Right hindlimb (tissue), 1 donor: ENCODE data around the gene ABL2.
A peak's percentile ranks its signal among the peaks of the same experiment; 100 is the strongest.
"Not testable (repeated sequence)": the region's sequence is repeated elsewhere in the genome, so short reads cannot be mapped to it uniquely, and the experiment has no call there.

Experiments used
- DNase-seq: peaks from one replicate; pipeline ENCODE4 v3.0.0-alpha.2; 2018

ABL2 gene

DNA sequence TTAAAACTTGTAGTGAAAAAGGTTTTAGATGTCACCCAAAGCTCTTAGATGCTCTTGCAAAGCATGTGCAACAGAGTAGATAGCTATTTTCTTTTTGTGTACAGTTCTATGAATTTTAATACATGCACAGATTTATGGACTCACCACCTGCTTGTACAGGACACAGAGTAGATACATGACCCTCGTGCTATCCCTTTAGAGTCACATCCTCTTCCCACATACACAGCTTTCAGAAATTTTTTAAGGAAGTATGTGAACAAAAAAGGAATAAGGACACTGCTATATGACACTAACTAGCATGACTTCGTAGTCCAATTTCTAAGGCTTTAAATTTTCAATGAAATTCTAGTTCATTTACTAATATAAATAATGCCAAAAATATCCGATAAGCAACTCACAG is 60.9 kb downstream of the ABL2 start:
- no peak for DNase-seq

DNA sequence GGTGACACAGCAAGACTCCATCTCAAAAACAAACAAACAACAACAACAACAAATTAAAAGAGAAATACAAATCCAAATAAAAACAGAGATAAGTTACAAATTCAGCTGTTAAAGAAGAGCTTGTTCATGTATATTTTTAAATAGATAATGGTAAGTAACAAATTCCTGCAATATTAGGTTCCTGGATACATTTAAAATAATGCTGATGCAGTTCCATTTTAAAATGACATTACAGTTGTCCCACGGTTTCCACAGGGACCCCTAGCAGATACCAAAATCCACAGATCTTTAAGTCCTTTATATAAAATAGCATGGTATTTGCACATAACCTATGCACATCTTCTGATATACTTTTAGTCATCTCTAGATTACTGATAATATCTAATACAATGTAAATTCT is 61.5 kb downstream of the ABL2 start:
- no peak for DNase-seq

DNA sequence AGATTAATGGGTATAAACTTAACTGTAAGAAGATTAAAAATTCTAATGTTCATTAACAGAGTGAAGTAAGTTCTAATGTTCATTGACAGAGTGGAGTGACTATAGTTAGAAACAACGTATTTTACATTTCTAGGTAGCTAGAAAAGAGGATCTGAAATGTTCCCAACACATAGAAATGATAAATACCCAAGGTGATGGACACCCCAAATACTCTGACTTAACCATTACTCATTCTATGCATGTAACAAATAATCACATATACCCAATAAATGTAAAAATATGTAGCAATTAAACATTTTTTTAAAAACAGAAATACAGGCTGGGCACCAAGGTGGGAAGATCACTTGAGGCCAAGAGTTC is 62.1 kb downstream of the ABL2 start:
- DNase-seq: no peak

GRCh38 chr1:179166663-179167417 is 62.6 kb downstream of the ABL2 start:
- DNase-seq: no peak

DNA sequence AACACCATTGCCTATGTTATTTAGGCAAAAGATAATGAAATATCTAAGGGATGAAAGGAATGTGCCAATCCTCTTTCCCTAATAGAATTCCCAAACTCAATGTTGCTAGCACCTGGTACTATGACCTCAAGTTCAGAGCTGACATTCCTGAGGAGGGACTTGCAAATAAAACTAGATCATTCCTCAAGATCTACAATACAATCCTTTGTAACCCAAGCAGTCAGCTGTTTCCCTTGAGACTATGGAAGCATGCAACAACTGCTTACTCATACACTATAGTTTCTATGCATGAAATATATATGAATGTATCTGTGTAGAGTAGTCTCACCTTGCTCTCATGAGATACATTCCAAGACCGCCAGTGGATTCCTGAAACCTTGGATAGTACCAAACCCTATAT is 65.0 kb downstream of the ABL2 start:
- DNase-seq: no peak

GRCh38 chr1:179156708-179157107 is 72.8 kb downstream of the ABL2 start:
- no peak for DNase-seq

- no peak for DNase-seq
Measured at GRCh38 chr1:179156026-179156425, 73.5 kb downstream of the ABL2 start.

- no peak for DNase-seq
Measured at GRCh38 chr1:179155615-179156014, 73.9 kb downstream of the ABL2 start.

DNA sequence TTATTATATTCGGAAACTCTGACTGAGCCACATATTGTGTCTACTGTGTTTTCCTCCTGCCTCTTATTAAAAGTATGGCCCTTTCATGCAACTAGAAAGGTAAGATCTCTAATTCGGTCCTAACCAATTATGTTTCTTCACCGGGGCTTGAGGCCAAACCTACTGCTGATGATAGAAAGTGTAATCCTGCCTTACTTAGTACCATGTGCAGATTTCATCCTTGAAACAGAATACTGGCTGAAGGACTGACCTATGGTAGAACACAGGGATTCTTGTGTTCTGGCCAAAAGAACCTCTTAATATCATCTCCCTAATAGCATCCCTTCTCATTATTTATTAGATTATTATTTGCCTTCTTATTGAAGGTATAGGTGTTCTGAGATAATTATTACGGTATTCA is 75.0 kb downstream of the ABL2 start:
- no peak for DNase-seq

DNA sequence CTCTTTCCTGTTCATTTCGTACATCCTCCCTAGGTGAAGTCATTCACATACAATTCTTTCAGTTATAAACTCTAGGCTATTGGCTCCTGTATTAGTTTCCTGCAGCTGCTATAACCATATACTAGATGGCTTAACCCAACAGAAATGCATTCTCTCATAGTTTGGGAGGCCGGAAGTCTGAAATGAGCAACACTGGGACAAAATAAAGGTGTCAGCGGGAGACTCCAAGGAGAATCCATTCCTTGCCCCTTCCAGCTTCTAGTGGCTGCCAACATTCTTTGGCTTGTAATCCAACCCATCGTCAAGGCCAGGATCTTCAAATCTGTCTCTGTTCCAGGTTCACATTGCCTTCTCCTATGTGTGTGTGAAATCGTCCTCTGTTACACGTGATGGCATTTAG is 76.3 kb downstream of the ABL2 start:
- DNase-seq: peak; percentile 35

DNA sequence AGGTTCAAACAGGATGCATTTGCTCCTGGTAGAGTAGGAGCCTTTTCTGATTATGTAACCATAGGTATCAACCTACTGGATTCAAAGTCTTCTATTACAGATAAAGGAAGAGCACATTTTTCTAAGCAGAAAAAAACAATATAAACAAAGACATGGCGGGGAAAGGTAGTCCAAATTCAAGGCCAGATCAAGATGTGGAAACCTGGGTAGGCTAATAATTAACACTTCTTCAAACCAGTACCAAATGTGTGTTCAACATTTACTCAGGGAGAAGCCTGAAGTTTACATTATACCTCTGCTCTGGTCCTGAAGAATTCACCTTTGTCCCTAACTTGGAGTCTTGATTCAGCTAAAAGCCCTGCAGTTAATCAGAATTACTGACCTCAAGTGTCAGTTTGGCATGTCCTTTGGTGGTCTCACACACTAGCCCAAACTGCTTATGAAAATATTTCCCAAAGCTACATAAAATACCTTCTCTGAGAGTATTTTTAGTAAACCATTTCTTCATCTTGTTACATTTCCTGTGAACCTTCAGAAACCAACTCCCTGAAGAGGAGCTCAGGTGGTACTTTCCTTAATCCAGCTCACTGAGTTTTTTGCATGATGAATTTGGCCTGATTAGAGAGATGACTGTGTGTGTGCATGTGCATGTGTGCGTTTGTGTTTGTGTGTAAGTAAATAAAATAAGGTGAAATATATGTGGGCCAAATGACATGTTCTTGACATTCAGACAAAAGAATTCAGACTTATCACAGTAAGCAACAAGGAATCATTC is 77.4 kb downstream of the ABL2 start:
- no peak for DNase-seq

GRCh38 chr1:179146911-179147310 is 82.6 kb downstream of the ABL2 start:
- DNase-seq: no peak

DNA sequence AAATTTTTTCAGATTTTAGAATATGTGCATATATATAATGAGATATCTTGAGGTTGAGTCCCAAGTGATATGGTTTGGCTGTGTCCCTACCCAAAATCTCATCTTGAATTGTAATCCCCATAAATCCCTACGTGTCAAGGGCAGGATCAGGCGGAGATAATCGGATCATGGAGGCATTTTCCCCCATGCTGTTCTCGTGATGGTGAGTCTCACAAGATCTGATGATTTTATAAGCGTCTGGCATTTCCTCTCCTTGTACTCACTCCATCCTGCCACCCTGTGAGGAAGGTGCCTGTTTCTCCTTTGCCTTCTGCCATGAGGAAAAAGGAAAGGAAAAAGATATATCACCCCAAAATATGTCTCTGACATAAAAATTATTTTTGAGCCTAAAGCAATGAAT is 83.0 kb downstream of the ABL2 start:
- no peak for DNase-seq

DNA sequence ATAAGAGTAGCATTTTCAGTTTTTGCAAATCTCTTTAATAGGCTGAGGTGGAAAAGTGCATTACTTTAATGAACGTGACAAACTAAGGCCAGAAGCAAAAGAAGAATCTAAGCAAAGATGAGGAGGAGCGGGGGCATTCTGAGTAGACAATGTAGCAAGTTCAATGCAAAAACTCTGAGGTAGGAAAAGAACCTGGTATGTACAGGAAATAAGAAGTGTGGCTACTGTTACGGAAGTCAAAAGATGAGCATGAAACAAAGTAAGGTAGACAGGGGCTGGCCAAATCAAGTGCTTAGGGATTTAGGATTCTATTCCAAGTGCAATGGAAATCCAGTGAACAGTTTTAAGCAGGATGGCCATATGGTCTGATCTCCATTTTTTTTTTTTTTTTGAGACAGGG is 84.0 kb downstream of the ABL2 start:
- no peak for DNase-seq

DNA sequence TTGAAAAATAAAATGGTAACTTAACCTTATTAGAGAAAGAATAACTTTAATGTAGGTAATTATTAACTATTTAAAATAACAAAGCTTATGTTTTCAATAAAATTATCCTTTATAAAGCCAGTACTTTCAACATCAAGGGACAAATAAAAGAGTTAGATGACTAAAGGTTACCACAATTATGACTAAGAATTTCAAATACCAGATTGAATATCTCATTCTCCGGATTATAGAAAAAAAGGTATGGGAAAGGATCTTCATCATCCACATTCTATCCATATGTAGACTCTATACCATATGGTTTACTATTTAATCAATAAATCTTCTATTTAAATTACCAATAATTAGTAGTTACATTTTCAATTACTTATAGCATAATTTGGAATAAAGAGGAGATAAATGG is 84.9 kb downstream of the ABL2 start:
- DNase-seq: no peak

- DNase-seq: no peak
Measured at GRCh38 chr1:179143322-179143721, 86.2 kb downstream of the ABL2 start.

GRCh38 chr1:179142889-179143299 is 86.6 kb downstream of the ABL2 start:
- peak; percentile 47 for DNase-seq

DNA sequence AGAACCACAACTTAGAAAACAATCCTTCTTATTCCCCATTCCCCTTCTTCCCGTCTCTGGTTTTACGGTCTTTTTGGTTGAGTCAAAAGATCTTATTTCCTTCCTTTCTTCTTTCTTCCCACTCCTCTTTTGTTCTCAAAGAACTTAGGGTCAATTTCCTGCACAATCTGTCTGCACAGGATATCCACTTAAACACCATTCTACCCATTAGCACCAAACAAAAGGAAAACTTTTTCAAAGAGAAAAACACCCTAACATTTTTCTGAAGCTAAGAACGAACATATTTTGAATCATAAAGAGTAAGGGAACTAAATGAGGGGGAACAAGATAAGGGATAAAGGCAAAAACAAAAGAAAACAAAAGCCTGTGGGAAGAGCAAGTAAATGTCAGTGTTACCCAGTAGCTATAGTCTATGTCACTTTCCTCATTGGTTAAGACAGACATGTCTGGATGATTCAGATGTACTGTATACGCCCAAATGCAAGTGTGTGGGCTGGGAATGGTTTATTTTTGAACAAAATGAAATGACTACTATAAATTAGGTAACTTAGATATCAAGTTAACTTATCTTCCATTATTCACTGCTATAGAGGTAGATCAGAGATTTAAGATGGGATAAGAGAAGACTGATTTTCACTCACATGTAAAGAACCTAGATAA is 87.8 kb downstream of the ABL2 start:
- no peak for DNase-seq

DNA sequence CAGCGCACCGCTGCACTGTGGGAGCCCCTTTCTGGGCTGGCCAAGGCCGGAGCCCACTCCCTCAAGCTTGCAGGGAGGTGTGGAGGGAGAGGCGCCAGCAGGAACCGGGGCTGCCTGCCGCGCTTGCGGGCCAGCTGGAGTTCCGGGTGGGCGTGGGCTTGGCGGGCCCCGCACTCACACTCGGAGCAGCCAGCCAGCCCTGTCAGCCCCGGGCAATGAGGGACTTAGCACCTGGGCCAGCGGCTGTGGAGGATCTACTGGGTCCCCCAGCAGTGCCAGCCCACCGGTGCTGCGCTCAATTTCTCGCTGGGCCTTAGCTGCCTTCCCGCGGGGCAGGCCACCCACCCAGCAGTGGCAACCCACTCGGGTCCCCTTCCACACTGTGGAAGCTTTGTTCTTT is 90.7 kb downstream of the ABL2 start:
- peak; percentile 25 for DNase-seq

- DNase-seq: no peak
Measured at GRCh38 chr1:179137617-179138255, 91.7 kb downstream of the ABL2 start.

GRCh38 chr1:179135707-179136106 is 93.8 kb downstream of the ABL2 start:
- not testable (repeated sequence) for DNase-seq

GRCh38 chr1:179135168-179135567 is 94.3 kb downstream of the ABL2 start:
- DNase-seq: not testable (repeated sequence)

- no peak for DNase-seq
Measured at GRCh38 chr1:179129702-179130473, 99.6 kb downstream of the ABL2 start.
